WI38 (cell line): Measurements from ENCODE around the gene RHOF.
"Not testable (repeated sequence)": the region's sequence is repeated elsewhere in the genome, so short reads cannot be mapped to it uniquely, and the experiment has no call there.

ENCODE experiments used
- H3K4me3 ChIP-seq: 2 replicates; pipeline ENCODE4 v1.5.1; 2011; ENCODE audit warnings: low read depth, mild to moderate bottlenecking, control low read depth, low read length
- TF ChIP-seq, protein P1 (sequence below): IDR thresholded peaks from 2 replicates; pipeline ENCODE4 v1.5.1; 2012; ENCODE audit warnings: low read depth, mild to moderate bottlenecking, control low read depth, low read length

RHOF gene

GRCh38 chr12:121793838-121794533 lies 498 bp upstream of the RHOF start:
- TF ChIP-seq, protein P1, sequence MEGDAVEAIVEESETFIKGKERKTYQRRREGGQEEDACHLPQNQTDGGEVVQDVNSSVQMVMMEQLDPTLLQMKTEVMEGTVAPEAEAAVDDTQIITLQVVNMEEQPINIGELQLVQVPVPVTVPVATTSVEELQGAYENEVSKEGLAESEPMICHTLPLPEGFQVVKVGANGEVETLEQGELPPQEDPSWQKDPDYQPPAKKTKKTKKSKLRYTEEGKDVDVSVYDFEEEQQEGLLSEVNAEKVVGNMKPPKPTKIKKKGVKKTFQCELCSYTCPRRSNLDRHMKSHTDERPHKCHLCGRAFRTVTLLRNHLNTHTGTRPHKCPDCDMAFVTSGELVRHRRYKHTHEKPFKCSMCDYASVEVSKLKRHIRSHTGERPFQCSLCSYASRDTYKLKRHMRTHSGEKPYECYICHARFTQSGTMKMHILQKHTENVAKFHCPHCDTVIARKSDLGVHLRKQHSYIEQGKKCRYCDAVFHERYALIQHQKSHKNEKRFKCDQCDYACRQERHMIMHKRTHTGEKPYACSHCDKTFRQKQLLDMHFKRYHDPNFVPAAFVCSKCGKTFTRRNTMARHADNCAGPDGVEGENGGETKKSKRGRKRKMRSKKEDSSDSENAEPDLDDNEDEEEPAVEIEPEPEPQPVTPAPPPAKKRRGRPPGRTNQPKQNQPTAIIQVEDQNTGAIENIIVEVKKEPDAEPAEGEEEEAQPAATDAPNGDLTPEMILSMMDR, result peak; percentile 99
- peak overlapping the region; percentile 50 for H3K4me3 ChIP-seq

GRCh38 chr12:121792607-121793439 lies 665 bp downstream of the RHOF start:
- peak overlapping the region; percentile 50; the same call in 1 of the 2 replicates for H3K4me3 ChIP-seq
- TF ChIP-seq, protein P1, result no peak

GRCh38 chr12:121791671-121792551 lies 1.6 kb downstream of the RHOF start:
- no peak overlapping the region for H3K4me3 ChIP-seq
- TF ChIP-seq, protein P1, result no peak

DNA sequence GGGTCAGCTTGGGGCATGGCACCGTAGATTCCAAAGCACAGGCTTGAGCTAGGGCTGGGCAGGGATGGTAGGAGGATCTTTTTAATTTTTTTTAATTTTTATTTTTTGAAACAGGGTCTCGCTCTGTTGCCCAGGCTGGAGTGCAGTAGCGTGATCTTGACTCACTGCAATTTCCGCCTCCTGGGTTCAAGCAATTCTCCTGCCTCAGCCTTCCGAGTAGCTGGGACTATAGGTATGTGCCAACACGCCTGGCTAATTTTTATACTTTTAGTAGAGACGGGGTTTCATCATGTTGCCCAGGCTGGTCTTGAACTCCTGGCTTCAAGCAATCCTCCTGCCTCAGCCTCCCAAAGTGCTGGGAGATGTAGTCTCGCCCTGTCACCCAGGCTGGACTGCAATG lies 2.7 kb downstream of the RHOF start:
- H3K4me3 ChIP-seq, result not testable (repeated sequence)

GRCh38 chr12:121789800-121790728 lies 3.4 kb downstream of the RHOF start:
- TF ChIP-seq, protein P1, result no peak
- no peak overlapping the region for H3K4me3 ChIP-seq

GRCh38 chr12:121789233-121789781 lies 4.2 kb downstream of the RHOF start:
- TF ChIP-seq, protein P1, result no peak
- no peak overlapping the region for H3K4me3 ChIP-seq
